Activated CD8-positive, alpha-beta memory T cell treated with anti-CD3 and anti-CD28 coated beads for 36 hours (primary cell): ENCODE data around the gene CCDC191. TPM values are rescaled to one million over a fixed set of nuclear protein-coding genes. Genes with fewer than 3 reads are reported as not detected.

ENCODE experiments used
- total RNA-seq, 2 experiments: library from RNA; stranded (reverse); gene quantifications; one replicate each; pipeline ENCODE4 v1.2.3, GENCODE V29; 2021

The CCDC191 gene
- total RNA-seq, 2 experiments from 2014 or later = 1.2 to 2.0 TPM

Other genes starting within 250 kb of the CCDC191 start
- gene GRAMD1C, start 217.7 kb downstream of the CCDC191 start, total RNA-seq = under 1 TPM; 0.21 to 0.34 TPM
- gene ZDHHC23, start 108.5 kb downstream of the CCDC191 start, total RNA-seq = 1 to 10 TPM; 3.9 to 4.1 TPM
- gene QTRT2, start 211 bp upstream of the CCDC191 start, total RNA-seq = 10 to 100 TPM; 44.6 to 46.5 TPM
- not detected for gene DRD3, start 122.5 kb upstream of the CCDC191 start, total RNA-seq
- 1 to 10 TPM; 1.6 to 2.1 TPM for gene ZNF80, start 181.1 kb upstream of the CCDC191 start, total RNA-seq
- 100 to 1,000 TPM; 206 to 213 TPM for gene TIGIT, start 237.5 kb upstream of the CCDC191 start, total RNA-seq